Inflammatory macrophage (primary cell): ENCODE results near the gene NFYC.
"Not testable (repeated sequence)": the region's sequence is repeated elsewhere in the genome, so short reads cannot be mapped to it uniquely, and the experiment has no call there.

ENCODE experiments used
- DNase-seq, 2 donors: peaks; one replicate each; pipeline ENCODE4 v3.0.0-alpha.2; 2020 to 2022

The NFYC gene

DNA sequence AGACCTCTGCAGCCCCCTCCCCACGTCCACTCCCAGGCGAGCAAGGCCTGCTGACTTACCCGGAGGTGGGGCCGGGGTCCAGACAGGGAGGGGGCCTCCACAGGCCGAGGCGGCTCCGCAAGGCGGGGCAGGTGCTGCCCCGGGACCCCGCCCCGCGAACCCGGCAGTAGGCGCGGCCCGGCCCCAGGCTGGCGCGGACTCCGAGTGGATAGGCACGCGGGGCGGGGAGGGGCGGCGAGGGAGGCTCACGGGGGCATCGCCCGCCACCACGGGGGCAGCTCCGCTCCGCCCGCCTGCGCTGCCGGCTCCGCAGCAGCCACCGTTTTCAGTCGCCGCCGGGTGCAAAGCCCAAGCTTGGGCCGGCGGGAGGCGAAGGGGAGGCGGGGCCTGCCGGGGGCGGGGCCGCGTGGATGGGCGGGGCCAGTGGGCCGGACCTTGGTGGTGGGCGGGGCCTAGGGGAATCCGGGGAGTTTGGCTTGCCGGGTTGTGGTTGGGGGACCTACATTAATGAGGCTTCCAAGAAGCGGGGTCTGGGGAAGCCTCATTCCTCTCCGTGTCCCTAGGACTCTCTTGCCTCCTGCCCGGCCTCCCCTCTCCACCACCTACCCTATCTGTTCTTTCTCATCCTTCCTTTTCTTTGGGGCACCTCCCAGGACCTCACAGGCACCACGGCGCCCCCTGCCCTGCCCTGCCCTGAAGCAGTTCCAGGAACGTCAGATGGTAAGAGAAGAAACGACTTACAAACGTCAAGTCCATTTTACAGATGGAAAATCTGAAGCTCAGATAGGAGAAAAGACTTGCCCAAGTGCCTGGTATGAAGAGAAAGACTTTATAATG lies 26.0 kb upstream of the NFYC start, which contains the start of gene RIMS3:
TSS of gene RIMS3 (minus strand) at position 348 of the 837 bp plus-strand sequence. CDS start 23,757 bp downstream, outside the sequence.
- peak; percentile 78 to 80 for DNase-seq

DNA sequence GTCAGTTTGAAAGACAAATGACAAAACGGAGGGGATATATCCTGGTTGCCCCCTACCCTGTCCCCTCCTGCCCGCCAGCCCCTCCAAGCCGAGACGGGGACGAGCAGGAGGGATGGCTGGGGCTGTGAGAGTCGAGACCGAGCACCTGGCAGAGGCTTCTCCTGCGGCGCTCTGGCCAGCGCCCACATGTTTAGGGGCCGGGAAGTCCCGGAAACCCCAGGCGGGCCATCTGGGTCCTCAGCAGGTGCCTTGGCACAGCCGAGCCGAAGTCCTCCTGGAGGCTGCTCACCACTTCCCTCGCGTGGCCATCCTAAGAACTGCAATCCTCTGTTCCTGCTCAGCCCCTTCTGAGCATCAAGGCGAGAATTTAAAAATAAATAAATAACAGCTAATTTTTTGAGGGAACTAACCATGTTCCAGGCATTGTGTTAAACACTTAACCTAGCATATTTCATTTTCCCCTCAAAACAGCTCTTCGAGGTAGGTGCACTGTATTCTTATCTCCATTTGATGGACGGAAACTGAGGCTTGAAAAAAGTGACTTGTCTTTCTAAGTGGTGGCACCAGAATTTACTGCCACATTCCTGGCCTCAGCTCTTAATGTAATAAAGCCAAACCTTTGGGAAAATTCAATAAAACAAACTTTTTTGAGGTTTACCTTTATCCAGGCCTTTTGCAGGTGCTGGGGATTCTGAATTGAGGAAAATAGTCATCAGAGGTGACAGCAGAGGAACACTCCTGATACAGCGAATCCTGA lies 22.6 kb upstream of the NFYC start:
- peak; percentile 82 to 86 for DNase-seq

GRCh38 chr1:40673452-40673851 lies 18.1 kb upstream of the NFYC start:
- DNase-seq = no peak

- DNase-seq = no peak
These were observed 15.0 kb upstream of the NFYC start for GRCh38 chr1:40676501-40676900.

GRCh38 chr1:40679165-40679953 lies 12.1 kb upstream of the NFYC start:
- DNase-seq = no peak

DNA sequence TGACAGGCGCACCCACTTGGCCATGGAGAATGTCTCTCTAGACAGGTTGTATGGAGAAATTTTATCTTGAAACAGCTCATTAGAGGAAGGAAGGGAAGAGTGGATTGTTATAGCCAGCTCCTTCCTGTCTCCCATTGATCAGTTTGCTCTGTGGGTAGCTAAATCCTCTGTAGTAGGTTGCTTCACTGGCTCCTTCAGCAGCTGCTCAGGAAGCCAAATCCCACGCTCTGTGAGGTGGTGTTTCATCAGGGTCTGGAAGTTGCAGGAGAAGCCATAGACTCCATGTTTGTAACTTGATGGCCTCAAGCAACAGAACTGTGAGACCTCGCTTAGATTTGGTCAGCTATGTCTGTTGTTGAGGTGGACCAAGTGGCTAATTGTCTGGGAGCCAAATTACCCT lies 6.8 kb upstream of the NFYC start:
- peak; percentile 75 to 85 for DNase-seq

DNA sequence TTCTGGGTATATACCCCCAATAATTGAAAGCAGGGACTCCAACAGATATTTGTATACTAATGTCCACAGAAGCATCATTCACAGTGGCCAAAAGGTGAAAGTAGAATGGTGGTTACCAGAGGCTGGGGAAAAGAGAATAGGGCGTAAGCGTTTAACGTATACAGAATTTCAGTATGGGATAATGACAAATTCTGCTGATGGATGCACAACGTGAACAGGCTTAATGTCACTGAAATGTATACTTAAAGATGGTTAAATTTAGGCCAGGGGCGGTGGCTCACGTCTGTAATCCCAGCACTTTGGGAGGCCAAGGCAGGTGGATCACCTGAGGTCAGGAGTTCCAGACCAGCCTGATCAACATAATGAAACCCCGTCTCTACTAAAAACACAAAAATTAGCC lies 4.4 kb upstream of the NFYC start:
- DNase-seq = no peak

DNA sequence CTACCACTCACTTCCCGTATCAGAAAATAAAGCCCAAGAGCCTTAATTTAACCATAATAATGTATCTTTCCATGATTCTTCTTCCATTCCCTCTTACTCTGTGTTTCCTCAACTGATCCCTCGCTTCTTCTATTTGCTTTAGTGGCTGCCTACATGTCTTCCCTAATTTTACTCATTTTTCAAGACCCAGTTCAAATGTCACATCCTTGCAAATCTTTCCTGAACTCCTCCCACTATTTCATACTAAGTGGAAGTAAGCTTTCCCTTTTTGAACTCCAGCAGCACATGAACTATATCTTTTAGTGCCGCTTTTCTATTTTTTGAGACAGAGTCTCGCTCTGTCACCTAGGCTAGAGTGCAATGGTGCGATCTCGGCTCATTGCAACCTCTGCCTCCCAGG lies 3.8 kb upstream of the NFYC start:
- DNase-seq = peak; percentile 36 to 71

- DNase-seq = no peak
These were observed 1.8 kb upstream of the NFYC start for GRCh38 chr1:40689737-40690136.

DNA sequence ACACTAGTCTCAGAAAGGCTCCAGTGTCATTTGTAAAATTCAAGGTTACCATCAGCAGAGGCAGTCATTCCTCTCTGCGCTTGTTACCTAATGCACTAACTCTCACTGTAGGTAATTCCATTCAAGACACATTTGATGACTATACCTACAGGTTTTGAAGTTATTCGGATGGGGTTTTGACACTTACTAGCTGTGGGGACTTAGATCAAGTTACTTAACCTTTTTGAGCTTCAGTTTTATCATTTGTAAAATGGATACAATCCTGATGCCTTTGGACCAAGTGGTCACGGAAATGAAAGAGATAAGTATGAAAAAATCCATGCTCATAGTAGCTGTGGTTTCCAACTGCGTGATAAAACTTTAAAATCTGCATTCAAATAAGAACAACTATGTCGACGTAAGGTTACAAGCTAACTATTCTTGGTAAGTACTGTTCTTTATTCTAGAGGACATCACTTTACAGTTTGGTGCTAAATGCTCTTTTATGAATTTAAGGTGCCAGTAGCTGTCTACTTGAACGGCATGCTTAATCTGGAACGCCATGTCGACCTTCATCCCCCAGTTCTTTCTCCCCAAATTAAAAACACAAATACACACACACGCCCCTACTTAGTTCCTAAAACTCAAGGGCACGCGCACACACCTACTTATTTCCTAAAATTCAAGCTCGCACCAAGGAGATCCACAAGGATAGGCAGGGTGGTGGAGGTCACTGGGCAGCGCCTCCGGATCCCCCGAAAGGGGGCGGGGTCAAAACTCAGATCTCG lies 550 bp upstream of the NFYC start:
- no peak for DNase-seq

GRCh38 chr1:40692429-40692895 lies 958 bp downstream of the NFYC start:
- DNase-seq = peak in 1 of 2 donors; percentile 17

GRCh38 chr1:40693425-40693824 lies 1.9 kb downstream of the NFYC start:
- DNase-seq = no peak

- DNase-seq = no peak
These were observed 2.9 kb downstream of the NFYC start for GRCh38 chr1:40694353-40694874.

GRCh38 chr1:40696294-40696693 lies 4.8 kb downstream of the NFYC start:
- DNase-seq = no peak

- no peak for DNase-seq
These were observed 5.9 kb downstream of the NFYC start for GRCh38 chr1:40697436-40697835.

GRCh38 chr1:40699787-40700186 lies 8.3 kb downstream of the NFYC start:
- no peak for DNase-seq

DNA sequence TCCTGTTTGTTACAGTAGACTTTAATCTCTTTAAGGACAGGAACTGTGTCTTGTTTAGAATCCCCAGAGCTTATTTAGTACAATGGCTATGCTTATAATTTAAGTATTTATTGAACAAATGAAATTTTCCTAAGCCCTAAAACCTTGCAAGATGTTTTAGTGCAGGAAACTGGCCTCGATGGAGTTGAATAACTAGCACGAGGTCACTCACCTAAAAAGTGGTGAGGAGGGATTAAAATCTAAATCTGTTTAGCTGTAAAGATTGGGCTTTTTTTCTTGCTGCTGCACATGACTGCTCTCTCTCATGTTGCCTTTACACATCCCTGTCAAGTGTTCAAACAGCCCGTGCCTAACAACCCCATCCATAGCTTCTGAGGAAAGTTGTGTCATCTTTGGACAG lies 10.2 kb downstream of the NFYC start:
- no peak for DNase-seq

DNA sequence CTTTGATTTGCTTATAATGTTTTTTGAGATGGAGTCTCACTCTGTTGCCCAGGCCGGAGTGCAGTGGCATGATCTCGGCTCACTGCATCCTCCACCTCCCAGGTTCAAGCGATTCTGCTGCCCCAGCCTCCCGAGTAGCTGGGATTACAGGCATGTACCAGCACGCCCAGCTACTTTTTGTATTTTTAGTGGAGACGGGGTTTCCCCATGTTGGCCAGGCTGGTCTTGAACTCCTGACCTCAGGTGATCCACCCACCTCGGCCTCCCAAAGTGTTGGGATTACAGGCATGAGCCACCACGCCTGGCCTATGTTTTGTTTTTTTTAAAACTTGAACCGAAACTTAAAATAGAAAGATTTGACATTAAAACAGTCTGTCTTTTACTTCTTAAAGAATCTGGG lies 11.3 kb downstream of the NFYC start:
- DNase-seq = not testable (repeated sequence)

- DNase-seq = peak in 1 of 2 donors; percentile 32
These were observed 11.8 kb downstream of the NFYC start for GRCh38 chr1:40703316-40703715.

GRCh38 chr1:40704817-40705733 lies 13.6 kb downstream of the NFYC start:
- DNase-seq = no peak

DNA sequence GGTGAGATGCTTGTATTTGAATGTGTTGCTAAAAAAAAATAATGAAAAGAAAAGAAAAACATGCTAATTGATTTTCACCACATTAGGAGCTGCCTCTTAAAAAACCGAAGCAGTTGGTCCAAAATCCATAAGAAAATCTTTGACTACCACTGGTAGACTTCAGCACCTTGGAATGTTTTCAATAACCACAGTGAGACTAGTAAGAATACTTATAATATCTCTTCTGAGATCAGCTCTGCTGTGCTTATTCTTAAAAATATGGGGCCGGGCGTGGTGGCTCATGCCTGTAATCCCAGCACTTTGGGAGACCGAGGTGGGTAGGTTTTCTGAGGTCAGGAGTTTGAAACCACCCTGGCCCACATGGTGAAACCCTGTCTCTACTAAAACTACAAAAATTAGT lies 15.1 kb downstream of the NFYC start:
- no peak for DNase-seq
